Colonic mucosa (tissue), 4 donors: ENCODE data around the gene IGSF11. TPM values are rescaled to one million over a fixed set of nuclear protein-coding genes. Genes with fewer than 3 reads are reported as not detected.

Source experiments
- DNase-seq: peaks from one replicate; pipeline ENCODE4 v3.0.0-alpha.2; 2020
- H3K27ac ChIP-seq: fragments of 200-600 bp; one replicate; pipeline ENCODE4 v1.8.0; 2021
- H3K27me3 ChIP-seq: fragments of 200-600 bp; one replicate; pipeline ENCODE4 v1.8.0; 2021
- H3K36me3 ChIP-seq: fragments of 200-600 bp; one replicate; pipeline ENCODE4 v1.8.0; 2021
- H3K4me1 ChIP-seq: fragments of 200-600 bp; one replicate; pipeline ENCODE4 v1.8.0; 2021; ENCODE audit warnings: mild to moderate bottlenecking
- H3K4me3 ChIP-seq: fragments of 200-600 bp; one replicate; pipeline ENCODE4 v1.8.0; 2021
- H3K9ac ChIP-seq, 2 donors: one replicate each; pipeline ENCODE4 v1.7.0; 2013; ENCODE audit warnings: control low read depth in 2 of 2, low read depth in 2 of 2, low read length in 2 of 2
- H3K9me3 ChIP-seq: fragments of 200-600 bp; one replicate; pipeline ENCODE4 v1.8.0; 2021
- CTCF ChIP-seq: fragments of 200-600 bp; IDR thresholded peaks from one replicate; pipeline ENCODE4 v1.8.0; 2022; ENCODE audit warnings: antibody characterized with exemption, mild to moderate bottlenecking
- intact Hi-C: fragments of 100-400 bp; cut with DNase I; formaldehyde crosslinking; loops from one replicate; pipeline ENCODE4 v1.14.1; 2022
- total RNA-seq, 2 donors: library from RNA; stranded (reverse); fragmentation: NEBNext Ultra II Directional in 1 of 2; extraction: Animal tissue kit (Norgen Biotek cat#: 25700) in 1 of 2; gene quantifications; one replicate each; pipeline ENCODE4 v1.2.1, GENCODE V29; 2021
- donor health status: healthy.
- donor health status: DM: no; HTN: no; CAD: no.
- donor health status: DM: no; HTN: no; CAD: no.

IGSF11 gene
- total RNA-seq, 2 donors from 2014 or later = 0.22 to 0.50 TPM

- DNase-seq = no peak
- Histone ChIP-seq H3K4me3 (no peak overlapping the region), H3K9me3 (no peaks in the 10 kb centered on the region), H3K27ac (no peak overlapping the region), H3K4me1 (no peaks in the 10 kb centered on the region), H3K36me3 (no peaks in the 10 kb centered on the region), H3K9ac (no peak overlapping the region), H3K27me3 (no peaks in the 10 kb centered on the region)
- intact Hi-C loops = no loop called here
- no peak for TF ChIP-seq CTCF
Observed at GRCh38 chr3:118960876-118961450, 73.7 kb downstream of the IGSF11 start.

GRCh38 chr3:118955914-118956556 is 78.6 kb downstream of the IGSF11 start:
- TF ChIP-seq CTCF = no peak
- Histone ChIP-seq H3K27me3 (no peaks in the 10 kb centered on the region), H3K27ac (no peak overlapping the region), H3K9me3 (no peaks in the 10 kb centered on the region), H3K9ac (no peak overlapping the region), H3K4me1 (no peaks in the 10 kb centered on the region), H3K36me3 (no peaks in the 10 kb centered on the region), H3K4me3 (no peak overlapping the region)
- intact Hi-C loops = no loop called here
- DNase-seq = no peak

GRCh38 chr3:118951089-118951488 is 83.6 kb downstream of the IGSF11 start:
- intact Hi-C loops = no loop called here
- Histone ChIP-seq H3K9me3 (no peaks in the 10 kb centered on the region), H3K4me1 (no peaks in the 10 kb centered on the region), H3K27ac (no peak overlapping the region), H3K27me3 (no peaks in the 10 kb centered on the region), H3K9ac (no peak overlapping the region), H3K4me3 (no peak overlapping the region), H3K36me3 (no peaks in the 10 kb centered on the region)
- DNase-seq = no peak
- no peak for TF ChIP-seq CTCF

GRCh38 chr3:118949113-118949760 is 85.4 kb downstream of the IGSF11 start:
- H3K9ac ChIP-seq = no peak overlapping the region
- no peak overlapping the region for H3K27ac ChIP-seq
- DNase-seq = no peak
- H3K4me1 ChIP-seq = no peaks in the 10 kb centered on the region
- no peaks in the 10 kb centered on the region for H3K36me3 ChIP-seq
- intact Hi-C loops = no loop called here
- H3K4me3 ChIP-seq = no peak overlapping the region
- no peaks in the 10 kb centered on the region for H3K27me3 ChIP-seq
- H3K9me3 ChIP-seq = no peaks in the 10 kb centered on the region
- TF ChIP-seq CTCF = no peak

- intact Hi-C loops = no loop called here
- no peaks in the 10 kb centered on the region for H3K9me3 ChIP-seq
Observed at GRCh38 chr3:118948146-118948545, 86.5 kb downstream of the IGSF11 start.

More at GRCh38 chr3:118948146-118948545, 86.5 kb downstream of the IGSF11 start:
- no peak overlapping the region for H3K4me3 ChIP-seq
- TF ChIP-seq CTCF = no peak
- H3K27me3 ChIP-seq = no peaks in the 10 kb centered on the region
- DNase-seq = no peak
- no peak overlapping the region for H3K9ac ChIP-seq
- no peaks in the 10 kb centered on the region for H3K36me3 ChIP-seq
- no peak overlapping the region for H3K27ac ChIP-seq
- no peaks in the 10 kb centered on the region for H3K4me1 ChIP-seq
